Fibroblast of the aortic adventitia (primary cell): ENCODE results near the gene GATAD2B. TPM values are rescaled to one million over a fixed set of nuclear protein-coding genes. Genes with fewer than 3 reads are reported as not detected.

ENCODE experiments used
- DNase-seq: peaks from one replicate; pipeline ENCODE4 v3.0.0-alpha.2; 2010; ENCODE audit warnings: low read depth
- H3K4me3 ChIP-seq: 2 replicates; pipeline ENCODE4 v1.5.1; 2011; ENCODE audit warnings: low read depth, mild to moderate bottlenecking, control low read depth, low read length, moderate library complexity
- total RNA-seq: library from RNA; depleted of rRNA; stranded (reverse); fragments of >200 nt; gene quantifications from 2 replicates; pipeline ENCODE4 v1.2.3, GENCODE V29; 2012; ENCODE audit warnings: low replicate concordance
- TF ChIP-seq, protein P1 (sequence below): IDR thresholded peaks from 2 replicates; pipeline ENCODE4 v1.5.1; 2011; ENCODE audit warnings: mild to moderate bottlenecking, low read length, control low read depth, inconsistent platforms; ENCODE audit not compliant: insufficient read depth

GATAD2B gene
- total RNA-seq, 1 donor = 11.3 TPM

- no peak for DNase-seq
- H3K4me3 ChIP-seq = no peak overlapping the region
- TF ChIP-seq, protein P1, sequence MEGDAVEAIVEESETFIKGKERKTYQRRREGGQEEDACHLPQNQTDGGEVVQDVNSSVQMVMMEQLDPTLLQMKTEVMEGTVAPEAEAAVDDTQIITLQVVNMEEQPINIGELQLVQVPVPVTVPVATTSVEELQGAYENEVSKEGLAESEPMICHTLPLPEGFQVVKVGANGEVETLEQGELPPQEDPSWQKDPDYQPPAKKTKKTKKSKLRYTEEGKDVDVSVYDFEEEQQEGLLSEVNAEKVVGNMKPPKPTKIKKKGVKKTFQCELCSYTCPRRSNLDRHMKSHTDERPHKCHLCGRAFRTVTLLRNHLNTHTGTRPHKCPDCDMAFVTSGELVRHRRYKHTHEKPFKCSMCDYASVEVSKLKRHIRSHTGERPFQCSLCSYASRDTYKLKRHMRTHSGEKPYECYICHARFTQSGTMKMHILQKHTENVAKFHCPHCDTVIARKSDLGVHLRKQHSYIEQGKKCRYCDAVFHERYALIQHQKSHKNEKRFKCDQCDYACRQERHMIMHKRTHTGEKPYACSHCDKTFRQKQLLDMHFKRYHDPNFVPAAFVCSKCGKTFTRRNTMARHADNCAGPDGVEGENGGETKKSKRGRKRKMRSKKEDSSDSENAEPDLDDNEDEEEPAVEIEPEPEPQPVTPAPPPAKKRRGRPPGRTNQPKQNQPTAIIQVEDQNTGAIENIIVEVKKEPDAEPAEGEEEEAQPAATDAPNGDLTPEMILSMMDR = no peak
Measured at GRCh38 chr1:153872934-153873333, 49.8 kb downstream of the GATAD2B start.

DNA sequence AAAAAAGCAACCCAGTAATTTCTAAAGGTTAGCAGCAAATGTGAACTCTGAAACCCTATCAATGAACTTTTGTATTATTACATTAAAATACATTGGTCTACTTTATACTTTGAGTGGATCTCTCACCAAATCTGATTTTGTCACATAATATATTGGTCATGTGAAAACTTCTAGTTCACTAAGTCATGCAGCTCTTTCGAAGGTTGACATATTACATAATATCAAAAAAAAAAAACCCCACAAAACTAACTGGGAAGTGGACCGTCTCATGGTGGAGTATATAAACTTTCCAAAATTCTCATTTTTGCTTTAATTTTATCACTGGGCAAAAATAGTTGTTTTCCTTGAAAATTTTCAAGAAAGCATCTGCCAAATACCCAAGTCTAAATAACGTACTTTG, 50.4 kb downstream of the GATAD2B start:
- TF ChIP-seq, protein P1 = no peak
- DNase-seq = no peak

DNA sequence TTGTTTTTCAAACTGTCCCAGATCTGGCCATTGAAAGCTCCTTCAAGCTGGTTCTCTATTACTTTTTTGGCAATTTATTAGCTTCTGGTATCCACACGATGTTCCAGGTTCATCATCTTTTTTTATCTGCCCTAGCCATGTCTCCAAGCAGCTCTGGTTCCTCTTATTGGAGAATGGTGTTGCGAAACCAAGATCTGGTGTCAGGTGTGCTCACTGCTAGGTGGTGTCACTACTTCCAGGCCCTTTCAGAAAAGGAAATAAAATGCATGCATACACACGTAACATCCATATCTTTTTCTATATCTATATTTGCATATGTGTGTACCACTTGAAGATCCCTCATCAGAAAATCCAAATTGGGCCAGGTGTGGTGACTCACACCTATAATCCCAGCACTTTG, 53.3 kb downstream of the GATAD2B start:
- TF ChIP-seq, protein P1 = no peak
- no peak overlapping the region for H3K4me3 ChIP-seq
- DNase-seq = no peak

More for the DNA sequence above, 50.4 kb downstream of the GATAD2B start:
- H3K4me3 ChIP-seq = no peak overlapping the region

GRCh38 chr1:153866045-153866850, 56.5 kb downstream of the GATAD2B start:
- DNase-seq = peak; percentile 73
- TF ChIP-seq, protein P1 = no peak
- H3K4me3 ChIP-seq = no peak overlapping the region

DNA sequence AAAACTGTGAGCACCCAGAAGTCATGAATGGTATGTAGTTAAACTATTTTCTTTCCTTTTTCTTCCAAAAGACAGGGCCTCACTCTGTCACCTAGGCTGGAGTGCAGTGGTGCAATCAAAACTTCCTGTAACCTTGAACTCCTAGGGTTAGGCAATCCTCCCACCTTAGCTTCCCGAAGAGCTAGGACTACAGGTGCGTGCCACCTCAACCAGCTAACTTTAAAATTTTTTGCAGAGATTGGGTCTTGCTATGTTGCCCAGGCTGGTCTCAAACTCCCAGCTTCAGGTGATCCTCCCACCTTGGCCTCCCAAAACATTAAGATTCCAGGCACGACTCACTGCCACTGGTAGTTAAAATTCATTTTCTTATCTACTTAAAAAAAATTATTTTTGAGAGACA, 62.5 kb downstream of the GATAD2B start:
- no peak for DNase-seq
- TF ChIP-seq, protein P1 = no peak
- H3K4me3 ChIP-seq = no peak overlapping the region

DNA sequence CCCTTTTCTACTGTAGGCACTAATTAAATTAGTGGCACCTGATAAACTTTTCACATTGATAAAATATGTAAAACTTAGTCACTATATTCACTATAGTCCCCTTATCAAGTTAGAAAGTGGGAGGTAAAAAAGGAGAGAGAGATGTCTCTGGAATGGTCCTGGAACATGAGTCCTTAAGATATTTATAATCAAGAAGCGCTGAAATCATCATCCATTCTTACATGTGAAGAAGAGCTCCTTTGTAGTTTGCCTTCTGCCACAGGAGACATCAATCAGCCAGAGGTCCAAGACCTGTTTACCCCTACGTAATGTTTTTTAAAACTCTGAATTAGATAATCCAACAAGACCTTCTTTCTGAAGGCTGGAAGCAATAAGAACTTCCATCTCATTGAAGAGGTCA, 65.3 kb downstream of the GATAD2B start:
- DNase-seq = no peak
- TF ChIP-seq, protein P1 = no peak
- H3K4me3 ChIP-seq = no peak overlapping the region

DNA sequence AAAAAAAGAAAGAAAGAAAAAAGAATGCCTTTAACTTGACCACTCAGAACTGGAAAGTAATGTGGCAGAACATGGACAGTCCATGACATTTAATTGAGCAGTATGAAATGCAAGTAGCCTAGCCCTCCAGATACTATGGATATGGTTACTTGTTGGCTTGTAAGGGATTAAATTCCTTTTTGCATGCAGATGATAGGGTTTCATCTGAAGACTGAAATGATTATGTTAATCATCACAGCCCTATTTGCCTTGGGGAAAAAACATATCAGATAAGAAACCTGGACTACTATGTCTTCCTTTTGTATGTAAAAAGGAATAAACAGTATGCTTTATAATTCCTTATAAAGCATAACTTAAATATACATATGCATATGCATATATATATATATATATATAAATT, 66.0 kb downstream of the GATAD2B start:
- DNase-seq = no peak
- TF ChIP-seq, protein P1 = no peak
- H3K4me3 ChIP-seq = no peak overlapping the region
